NT2/D1 (cell line): ENCODE data around the gene C19orf53.

Experiments
- SUZ12 ChIP-seq: IDR thresholded peaks from 2 replicates; pipeline ENCODE4 v1.6.1; 2011; ENCODE audit not compliant: insufficient read length, insufficient read depth; ENCODE audit errors: extremely low read depth
- YY1 ChIP-seq: IDR thresholded peaks from 2 replicates; pipeline ENCODE4 v1.6.1; 2011; ENCODE audit not compliant: insufficient read length, insufficient read depth
- ZNF274 ChIP-seq: IDR thresholded peaks from 2 replicates; pipeline ENCODE4 v1.6.1; 2011; ENCODE audit warnings: mild to moderate bottlenecking, low read depth, low read length

DNA sequence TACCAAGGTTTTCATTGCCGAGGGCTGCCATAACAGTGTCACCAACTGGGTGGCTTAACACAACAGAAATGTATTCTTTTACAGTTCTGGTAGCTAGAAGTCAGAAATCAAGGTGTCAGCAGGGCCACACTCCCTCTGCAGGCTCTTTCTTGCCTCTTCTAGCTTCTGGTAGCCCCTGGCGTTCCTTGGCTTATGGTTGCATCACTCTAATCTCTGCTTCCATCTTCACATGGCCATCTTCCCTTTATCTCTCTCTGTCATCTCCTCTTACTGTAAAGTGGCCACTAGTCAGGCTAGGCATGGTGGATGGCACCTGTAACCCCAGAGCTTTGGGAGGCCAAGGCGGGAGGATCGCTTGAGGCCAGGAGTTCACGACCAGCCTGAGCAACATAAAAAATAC, 47.9 kb upstream of the C19orf53 start:
- no peak for TF ChIP-seq YY1
- TF ChIP-seq ZNF274: no peak
- TF ChIP-seq SUZ12: no peak
